ENCODE data around the gene PGC. TPM values are rescaled to one million over a fixed set of nuclear protein-coding genes. Genes with fewer than 3 reads are reported as not detected.

PGC gene
- total RNA-seq, 1 experiment from 2014 or later: 0.63 TPM

GRCh38 chr6:41689171-41690008 is 57.8 kb downstream of the PGC start:
- ChIA-PET POLR2A (interaction anchor here (1.0 kb wide), 1 partner anchor 321 kb away, joined by 3 read pairs; no protein-coding TSS in a partner anchor), CTCF (interaction anchor here (0.7 to 6.6 kb wide), 6 partner anchors 8 to 318 kb away, joined by 3 to 152 read pairs (median 12); no protein-coding TSS in a partner anchor)
- Mint-ChIP-seq H3K27ac (no peak overlapping the region), H3K27me3 (ENCODE audit: low read depth) (peaks cover 6% of the 10 kb centered on the region), H3K9me3 (no peaks in the 10 kb centered on the region), H3K4me1 (peaks cover 19% of the 10 kb centered on the region), H3K36me3 (no peaks in the 10 kb centered on the region), H3K4me3 (no peak overlapping the region)
- peak; percentile 4 for DNase-seq (ENCODE audit: low spot score)
- no peak for ATAC-seq
- no peak for TF ChIP-seq USF2 (CRISPR knock-in tag; IDR thresholded peaks at IDR 0.05)

- Mint-ChIP-seq H3K4me1 (peaks cover 24% of the 10 kb centered on the region), H3K36me3 (no peaks in the 10 kb centered on the region), H3K27me3 (ENCODE audit: low read depth) (peaks cover 6% of the 10 kb centered on the region), H3K4me3 (no peak overlapping the region), H3K9me3 (no peaks in the 10 kb centered on the region), H3K27ac (no peak overlapping the region)
- ChIA-PET CTCF (interaction anchor here (0.7 to 6.6 kb wide), 17 partner anchors 12 to 317 kb away, joined by 3 to 152 read pairs (median 6); partner anchors contain the start of genes BYSL and MED20), POLR2A (interaction anchor here (1.0 kb wide), 1 partner anchor 320 kb away, joined by 3 read pairs; no protein-coding TSS in a partner anchor)
- ATAC-seq (no peak), DNase-seq (ENCODE audit: low spot score) (peak; percentile 12)
- TF ChIP-seq RORB (CRISPR knock-in tag; IDR thresholded peaks at IDR 0.05) (no peak), MXD4 (CRISPR knock-in tag; IDR thresholded peaks at IDR 0.05; ENCODE audit: borderline replicate concordance) (no peak), ZBTB21 (CRISPR knock-in tag; IDR thresholded peaks at IDR 0.05; ENCODE audit: borderline replicate concordance) (no peak), ZMAT4 (CRISPR knock-in tag; IDR thresholded peaks at IDR 0.05) (no peak), PRDM15 (CRISPR knock-in tag; IDR thresholded peaks at IDR 0.05) (no peak), EMX1 (CRISPR knock-in tag; IDR thresholded peaks at IDR 0.05) (no peak), SMAD3 (CRISPR knock-in tag; IDR thresholded peaks at IDR 0.05; ENCODE audit: borderline replicate concordance) (no peak)
Measured at GRCh38 chr6:41688256-41688965, 58.8 kb downstream of the PGC start.

GRCh38 chr6:41687501-41688175 is 59.6 kb downstream of the PGC start:
- CTCF ChIA-PET: interaction anchor here (0.6 to 6.6 kb wide), 16 partner anchors 13 to 316 kb away, joined by 3 to 152 read pairs (median 6); partner anchors contain the start of genes BYSL and MED20
- Mint-ChIP-seq H3K27me3 (ENCODE audit: low read depth) (peaks cover 9% of the 10 kb centered on the region), H3K27ac (peak overlapping the region; percentile 55), H3K36me3 (no peaks in the 10 kb centered on the region), H3K9me3 (no peaks in the 10 kb centered on the region), H3K4me3 (no peak overlapping the region), H3K4me1 (peaks cover 28% of the 10 kb centered on the region)
- DNase-seq (ENCODE audit: low spot score) (peak; percentile 76), ATAC-seq (peak; percentile 81)
- POLR2A ChIA-PET: no interaction called here
- TF ChIP-seq ZNF219 (CRISPR knock-in tag; IDR thresholded peaks at IDR 0.05; ENCODE audit: borderline replicate concordance) (no peak), USF2 (CRISPR knock-in tag; IDR thresholded peaks at IDR 0.05) (no peak), USF1 (CRISPR knock-in tag; IDR thresholded peaks at IDR 0.05) (no peak), EMX1 (CRISPR knock-in tag; IDR thresholded peaks at IDR 0.05) (no peak), ZNF138 (CRISPR knock-in tag; conservative IDR thresholded peaks at IDR 0.05) (no peak), ZNF232 (CRISPR knock-in tag; IDR thresholded peaks at IDR 0.05) (no peak), ZNF512 (CRISPR knock-in tag; IDR thresholded peaks at IDR 0.05; ENCODE audit: borderline replicate concordance) (no peak), SMAD4 (CRISPR knock-in tag; IDR thresholded peaks at IDR 0.05) (no peak), ETV6 (CRISPR knock-in tag; IDR thresholded peaks at IDR 0.05) (no peak; the same call in 1 of the 2 replicates), NFE2L1 (CRISPR knock-in tag; IDR thresholded peaks at IDR 0.05) (no peak), ZNF263 (CRISPR knock-in tag; IDR thresholded peaks at IDR 0.05; ENCODE audit: low read depth) (no peak), RORB (CRISPR knock-in tag; IDR thresholded peaks at IDR 0.05) (no peak)
